ENCODE measurements around the gene PARD3. TPM values are rescaled to one million over a fixed set of nuclear protein-coding genes. Genes with fewer than 3 reads are reported as not detected.

The PARD3 gene
- total RNA-seq, 2 experiments from 2014 or later, result 0.53 to 0.71 TPM

GRCh38 chr10:34163075-34163905 lies 651.8 kb downstream of the PARD3 start:
- ChIA-PET POLR2A (no interaction called here), CTCF (no interaction called here)
- Histone ChIP-seq H3K4me3 (ENCODE audit: low read length) (no peak overlapping the region), H3K4me1 (ENCODE audit: insufficient read depth, low read length) (no peaks in the 10 kb centered on the region), H3K27me3 (ENCODE audit: control insufficient read depth in 1 of 2, insufficient read depth in 2 of 2, low read length in 2 of 2) (no peaks in the 10 kb centered on the region), H3K9me3 (ENCODE audit: control insufficient read depth in 1 of 2, insufficient read depth in 1 of 2, low read length in 2 of 2) (no peaks in the 10 kb centered on the region), H3K27ac (ENCODE audit: low read depth in 1 of 2, low read length in 2 of 2) (no peak overlapping the region), H3K36me3 (ENCODE audit: insufficient read depth, low read length) (no peaks in the 10 kb centered on the region)
- intact Hi-C loops (cut with DNase I, micrococcal nuclease), result no loop called here
- H3K4me1 Mint-ChIP-seq (ENCODE audit: low read depth), result no peaks in the 10 kb centered on the region
- peaks cover 3% of the 10 kb centered on the region for H3K9me3 Mint-ChIP-seq
- DNase-seq, result no peak
- no peak overlapping the region for H3K4me3 Mint-ChIP-seq
- TF ChIP-seq, protein P1, sequence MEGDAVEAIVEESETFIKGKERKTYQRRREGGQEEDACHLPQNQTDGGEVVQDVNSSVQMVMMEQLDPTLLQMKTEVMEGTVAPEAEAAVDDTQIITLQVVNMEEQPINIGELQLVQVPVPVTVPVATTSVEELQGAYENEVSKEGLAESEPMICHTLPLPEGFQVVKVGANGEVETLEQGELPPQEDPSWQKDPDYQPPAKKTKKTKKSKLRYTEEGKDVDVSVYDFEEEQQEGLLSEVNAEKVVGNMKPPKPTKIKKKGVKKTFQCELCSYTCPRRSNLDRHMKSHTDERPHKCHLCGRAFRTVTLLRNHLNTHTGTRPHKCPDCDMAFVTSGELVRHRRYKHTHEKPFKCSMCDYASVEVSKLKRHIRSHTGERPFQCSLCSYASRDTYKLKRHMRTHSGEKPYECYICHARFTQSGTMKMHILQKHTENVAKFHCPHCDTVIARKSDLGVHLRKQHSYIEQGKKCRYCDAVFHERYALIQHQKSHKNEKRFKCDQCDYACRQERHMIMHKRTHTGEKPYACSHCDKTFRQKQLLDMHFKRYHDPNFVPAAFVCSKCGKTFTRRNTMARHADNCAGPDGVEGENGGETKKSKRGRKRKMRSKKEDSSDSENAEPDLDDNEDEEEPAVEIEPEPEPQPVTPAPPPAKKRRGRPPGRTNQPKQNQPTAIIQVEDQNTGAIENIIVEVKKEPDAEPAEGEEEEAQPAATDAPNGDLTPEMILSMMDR (IDR thresholded peaks at IDR 0.05), result no peak
- ATAC-seq (ENCODE audit: poor library complexity), result no peak
- H3K27me3 Mint-ChIP-seq, result no peaks in the 10 kb centered on the region
- no peaks in the 10 kb centered on the region for H3K36me3 Mint-ChIP-seq (ENCODE audit: low read depth)
- no peak overlapping the region for H3K27ac Mint-ChIP-seq

GRCh38 chr10:34161777-34162370 lies 653.2 kb downstream of the PARD3 start:
- no peak for ATAC-seq (ENCODE audit: poor library complexity)
- no peaks in the 10 kb centered on the region for H3K4me1 Mint-ChIP-seq (ENCODE audit: low read depth)
- H3K27me3 ChIP-seq (ENCODE audit: control insufficient read depth in 1 of 2, insufficient read depth in 2 of 2, low read length in 2 of 2), result no peaks in the 10 kb centered on the region
- no peak overlapping the region for H3K4me3 Mint-ChIP-seq
- H3K4me1 ChIP-seq (ENCODE audit: insufficient read depth, low read length), result no peaks in the 10 kb centered on the region
- intact Hi-C loops (cut with DNase I, micrococcal nuclease), result no loop called here
- H3K36me3 ChIP-seq (ENCODE audit: insufficient read depth, low read length), result no peaks in the 10 kb centered on the region
- no peak overlapping the region for H3K27ac Mint-ChIP-seq
- no peaks in the 10 kb centered on the region for H3K36me3 Mint-ChIP-seq (ENCODE audit: low read depth)
- TF ChIP-seq, protein P1 (IDR thresholded peaks at IDR 0.05), result no peak
- H3K27me3 Mint-ChIP-seq, result no peaks in the 10 kb centered on the region
- no peak overlapping the region for H3K4me3 ChIP-seq (ENCODE audit: low read length)
- CTCF ChIA-PET, result no interaction called here
- no peaks in the 10 kb centered on the region for H3K9me3 ChIP-seq (ENCODE audit: control insufficient read depth in 1 of 2, insufficient read depth in 1 of 2, low read length in 2 of 2)
- no peak overlapping the region for H3K27ac ChIP-seq (ENCODE audit: low read depth in 1 of 2, low read length in 2 of 2)
- no peak for DNase-seq
- POLR2A ChIA-PET, result no interaction called here
- peaks cover 3% of the 10 kb centered on the region for H3K9me3 Mint-ChIP-seq

GRCh38 chr10:34160595-34160994 lies 654.5 kb downstream of the PARD3 start:
- ChIA-PET POLR2A (no interaction called here), CTCF (no interaction called here)
- TF ChIP-seq, protein P1 (IDR thresholded peaks at IDR 0.05), result no peak
- no peak overlapping the region for H3K27ac Mint-ChIP-seq
- H3K4me3 ChIP-seq (ENCODE audit: low read length), result no peak overlapping the region
- H3K9me3 ChIP-seq (ENCODE audit: control insufficient read depth in 1 of 2, insufficient read depth in 1 of 2, low read length in 2 of 2), result no peaks in the 10 kb centered on the region
- H3K36me3 Mint-ChIP-seq (ENCODE audit: low read depth), result no peaks in the 10 kb centered on the region
- no peaks in the 10 kb centered on the region for H3K36me3 ChIP-seq (ENCODE audit: insufficient read depth, low read length)
- ATAC-seq (ENCODE audit: poor library complexity) (no peak), DNase-seq (no peak)
- peaks cover 3% of the 10 kb centered on the region for H3K9me3 Mint-ChIP-seq
- no peaks in the 10 kb centered on the region for H3K4me1 Mint-ChIP-seq (ENCODE audit: low read depth)
- H3K27me3 Mint-ChIP-seq, result no peaks in the 10 kb centered on the region
- no peak overlapping the region for H3K4me3 Mint-ChIP-seq
- H3K27ac ChIP-seq (ENCODE audit: low read depth in 1 of 2, low read length in 2 of 2), result no peak overlapping the region
- intact Hi-C loops (cut with DNase I, micrococcal nuclease), result no loop called here
- no peaks in the 10 kb centered on the region for H3K4me1 ChIP-seq (ENCODE audit: insufficient read depth, low read length)
- no peaks in the 10 kb centered on the region for H3K27me3 ChIP-seq (ENCODE audit: control insufficient read depth in 1 of 2, insufficient read depth in 2 of 2, low read length in 2 of 2)
